ENCODE results near the gene ZDHHC18.

ZDHHC18 gene

DNA sequence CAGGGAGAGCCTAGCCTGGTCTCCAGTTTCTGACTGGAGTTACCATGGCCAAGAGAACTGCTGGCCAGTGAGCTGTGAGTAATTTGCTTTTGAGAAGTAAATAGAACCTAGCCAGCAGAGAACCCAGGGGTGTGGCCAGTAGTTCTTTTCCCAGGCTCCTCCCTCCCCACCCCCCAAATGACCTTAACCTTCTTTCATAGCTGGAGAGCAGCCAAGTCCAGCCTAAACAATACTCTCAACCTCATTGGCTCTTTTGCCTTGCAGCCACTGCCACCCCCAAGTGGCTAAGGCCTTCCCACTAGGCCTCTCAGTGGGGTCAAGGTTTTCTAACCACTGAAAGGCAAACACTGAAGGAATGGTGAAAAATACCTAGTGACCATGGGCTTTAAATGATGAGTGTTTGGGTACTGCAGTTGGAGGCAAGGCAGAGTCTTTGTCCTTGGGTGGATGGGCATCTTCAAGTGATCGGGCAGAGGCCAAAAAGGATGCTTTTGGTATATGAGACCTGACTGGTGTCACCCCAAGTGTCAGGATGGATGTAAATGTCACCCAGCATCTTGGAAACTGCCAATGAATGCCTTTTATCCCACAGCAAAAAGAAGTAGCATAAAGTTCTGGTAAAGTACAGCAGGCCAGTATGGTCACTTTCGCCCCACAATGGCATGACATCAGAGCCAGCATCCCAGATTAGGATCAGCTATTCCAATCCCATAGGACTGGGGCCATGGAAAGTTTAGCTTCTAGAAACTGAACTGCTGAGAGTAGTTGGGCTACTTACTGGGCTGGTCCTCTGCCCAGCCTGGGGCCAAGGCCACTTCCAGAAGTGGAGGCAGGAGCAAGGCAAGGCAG lies 42.2 kb upstream of the ZDHHC18 start:
- H3K4me3 ChIP-seq (ENCODE audit: low read depth, low read length) = no peak overlapping the region
- DNase-seq (ENCODE audit: low read depth) = no peak
- in situ Hi-C loops (cut with HindIII; ENCODE audit: low sequenced_read_pairs) = no loop called here
- TF ChIP-seq, protein P1, sequence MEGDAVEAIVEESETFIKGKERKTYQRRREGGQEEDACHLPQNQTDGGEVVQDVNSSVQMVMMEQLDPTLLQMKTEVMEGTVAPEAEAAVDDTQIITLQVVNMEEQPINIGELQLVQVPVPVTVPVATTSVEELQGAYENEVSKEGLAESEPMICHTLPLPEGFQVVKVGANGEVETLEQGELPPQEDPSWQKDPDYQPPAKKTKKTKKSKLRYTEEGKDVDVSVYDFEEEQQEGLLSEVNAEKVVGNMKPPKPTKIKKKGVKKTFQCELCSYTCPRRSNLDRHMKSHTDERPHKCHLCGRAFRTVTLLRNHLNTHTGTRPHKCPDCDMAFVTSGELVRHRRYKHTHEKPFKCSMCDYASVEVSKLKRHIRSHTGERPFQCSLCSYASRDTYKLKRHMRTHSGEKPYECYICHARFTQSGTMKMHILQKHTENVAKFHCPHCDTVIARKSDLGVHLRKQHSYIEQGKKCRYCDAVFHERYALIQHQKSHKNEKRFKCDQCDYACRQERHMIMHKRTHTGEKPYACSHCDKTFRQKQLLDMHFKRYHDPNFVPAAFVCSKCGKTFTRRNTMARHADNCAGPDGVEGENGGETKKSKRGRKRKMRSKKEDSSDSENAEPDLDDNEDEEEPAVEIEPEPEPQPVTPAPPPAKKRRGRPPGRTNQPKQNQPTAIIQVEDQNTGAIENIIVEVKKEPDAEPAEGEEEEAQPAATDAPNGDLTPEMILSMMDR (IDR thresholded peaks at IDR 0.05; ENCODE audit: low read depth, low read length, missing control alignments) = no peak

DNA sequence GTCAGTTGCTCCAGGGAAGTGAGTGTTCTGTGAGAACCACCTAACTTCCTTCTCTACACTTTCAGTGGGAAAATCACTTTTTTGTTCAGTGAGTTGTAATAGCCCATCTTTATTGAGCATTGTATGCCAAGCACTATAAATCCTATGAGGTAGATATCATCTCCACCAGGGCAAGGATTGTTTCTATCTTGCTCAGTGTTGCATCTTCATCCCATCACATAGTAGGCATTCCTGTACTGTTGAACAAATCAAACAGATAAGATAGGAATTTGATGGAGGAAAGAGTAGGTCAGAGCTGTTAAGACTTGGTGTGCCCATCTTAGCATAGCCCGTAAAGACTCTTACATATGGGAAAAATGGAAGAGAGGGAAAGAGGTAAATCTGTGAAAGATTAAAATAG lies 41.6 kb upstream of the ZDHHC18 start:
- no peak for DNase-seq (ENCODE audit: low read depth)
- in situ Hi-C loops (cut with HindIII; ENCODE audit: low sequenced_read_pairs) = loop anchor here (5.0 kb wide), 3 partner anchors 73 to 183 kb away; no protein-coding TSS in a partner anchor
- H3K4me3 ChIP-seq (ENCODE audit: low read depth, low read length) = no peak overlapping the region
- TF ChIP-seq, protein P1 (IDR thresholded peaks at IDR 0.05; ENCODE audit: low read depth, low read length, missing control alignments) = no peak

DNA sequence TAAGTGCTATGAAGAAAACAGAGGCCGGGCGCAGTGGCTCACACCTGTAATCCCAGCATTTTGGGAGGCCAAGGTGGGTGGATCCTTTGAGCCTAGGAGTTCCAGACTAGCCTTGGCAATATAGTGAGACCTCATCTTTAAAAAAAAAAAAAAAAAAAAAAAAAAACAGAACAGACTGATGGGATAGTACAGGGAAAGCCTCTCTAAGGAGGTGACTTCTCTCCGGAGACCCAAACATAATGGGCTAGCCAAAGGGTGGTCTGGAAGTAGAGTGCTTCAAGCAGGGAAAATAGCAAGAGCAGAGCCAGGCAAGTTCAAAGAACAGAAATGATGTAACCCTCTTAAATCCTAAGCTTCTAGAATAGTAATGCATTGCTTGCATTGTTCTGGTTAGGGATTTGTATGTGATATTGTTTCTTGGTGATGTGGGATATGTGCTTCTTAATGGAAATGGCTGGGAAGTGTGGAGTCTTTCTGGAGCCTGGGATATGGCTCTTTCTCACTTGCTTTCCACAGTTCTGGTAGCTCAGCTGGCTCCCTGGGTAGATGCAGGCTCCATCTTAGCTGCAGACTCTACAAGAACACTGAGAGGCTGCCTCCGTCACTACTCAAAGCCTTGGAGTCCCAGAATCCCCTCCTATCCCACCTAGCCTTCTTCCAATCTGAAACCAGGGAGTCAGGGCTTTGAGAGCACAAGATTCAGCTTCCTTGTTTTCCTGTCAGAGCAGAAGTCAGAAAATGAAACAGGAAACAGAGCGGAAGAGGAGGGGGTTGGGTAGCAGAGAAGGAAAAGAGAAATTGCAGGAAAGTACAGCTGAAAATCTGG lies 40.7 kb upstream of the ZDHHC18 start:
- no peak overlapping the region for H3K4me3 ChIP-seq (ENCODE audit: low read depth, low read length)
- in situ Hi-C loops (cut with HindIII; ENCODE audit: low sequenced_read_pairs) = loop anchor here (5.0 kb wide), 3 partner anchors 74 to 184 kb away; no protein-coding TSS in a partner anchor
- TF ChIP-seq, protein P1 (IDR thresholded peaks at IDR 0.05; ENCODE audit: low read depth, low read length, missing control alignments) = no peak
- DNase-seq (ENCODE audit: low read depth) = no peak

DNA sequence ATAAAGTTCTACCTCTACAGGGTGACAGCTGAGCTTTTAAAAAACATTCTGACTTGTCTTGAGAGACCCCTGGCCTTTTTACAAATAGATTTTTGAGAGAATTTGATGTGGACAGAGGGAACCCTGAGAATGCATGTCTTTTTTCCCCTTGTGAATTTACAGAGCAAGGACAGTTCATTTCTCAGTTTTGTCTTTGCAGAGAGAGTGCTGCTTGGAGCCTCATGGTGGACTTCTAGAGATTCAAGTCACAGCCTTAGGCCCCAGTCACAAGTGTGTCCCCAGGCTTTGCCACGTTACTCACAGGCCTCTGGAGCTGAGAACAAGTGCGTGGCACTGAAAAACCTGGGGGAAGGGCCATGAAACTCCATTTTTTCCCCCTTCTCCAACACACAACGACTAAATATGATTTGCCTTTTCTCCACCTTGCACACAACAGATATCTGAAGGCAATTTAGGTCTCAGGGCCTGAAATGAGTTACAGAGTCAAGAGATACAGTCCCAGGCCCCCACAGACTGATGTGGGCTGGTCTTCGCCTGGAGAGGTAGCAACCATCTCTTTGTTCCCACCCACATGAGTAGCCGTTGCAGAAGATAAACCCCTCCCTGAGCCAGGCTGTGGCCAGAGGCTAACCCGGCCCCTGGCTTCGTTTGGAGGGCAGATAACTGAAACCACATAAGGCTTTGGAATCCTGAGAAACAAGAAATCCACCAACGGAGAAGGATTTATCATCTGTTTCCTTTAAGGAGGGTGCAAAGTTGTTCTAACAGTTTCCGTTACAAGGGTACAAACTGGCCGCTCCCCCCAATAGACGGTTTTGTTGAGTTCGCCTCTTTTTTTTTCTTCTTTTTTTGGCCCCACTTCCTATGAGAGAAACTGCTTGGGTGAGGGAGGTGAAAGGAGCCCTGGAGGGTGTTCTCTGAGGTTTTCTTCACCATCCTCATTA lies 39.8 kb upstream of the ZDHHC18 start:
- TF ChIP-seq, protein P1 (IDR thresholded peaks at IDR 0.05; ENCODE audit: low read depth, low read length, missing control alignments) = no peak
- peak; percentile 53 for DNase-seq (ENCODE audit: low read depth)
- peak overlapping the region; percentile 62 for H3K4me3 ChIP-seq (ENCODE audit: low read depth, low read length)
- in situ Hi-C loops (cut with HindIII; ENCODE audit: low sequenced_read_pairs) = loop anchor here (5.0 kb wide), 3 partner anchors 74 to 184 kb away; no protein-coding TSS in a partner anchor

DNA sequence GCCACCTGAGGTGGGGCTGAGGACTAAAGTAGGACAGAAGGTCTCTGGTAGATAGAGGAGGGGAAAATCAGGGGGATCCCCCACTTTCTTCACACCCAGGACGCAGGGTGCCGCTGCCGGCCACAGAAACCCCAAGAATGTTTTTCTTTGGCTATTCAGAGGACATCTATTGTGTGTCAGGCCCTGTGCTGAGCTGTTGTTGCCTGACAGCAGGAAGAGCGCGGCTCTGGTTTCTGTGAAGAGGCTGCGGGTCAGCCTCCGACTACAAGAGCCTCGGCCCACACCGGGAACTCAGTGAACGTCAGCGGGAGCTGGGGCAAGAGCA lies 39.1 kb upstream of the ZDHHC18 start:
- TF ChIP-seq, protein P1 (IDR thresholded peaks at IDR 0.05; ENCODE audit: low read depth, low read length, missing control alignments) = no peak
- peak; percentile 40 for DNase-seq (ENCODE audit: low read depth)
- in situ Hi-C loops (cut with HindIII; ENCODE audit: low sequenced_read_pairs) = loop anchor here (5.0 kb wide), 3 partner anchors 75 to 185 kb away; no protein-coding TSS in a partner anchor
- peak overlapping the region; percentile 62 for H3K4me3 ChIP-seq (ENCODE audit: low read depth, low read length)
